ENCODE measurements around the gene NALCN. TPM values are rescaled to one million over a fixed set of nuclear protein-coding genes. Genes with fewer than 3 reads are reported as not detected.

NALCN gene
- total RNA-seq, 4 donors from 2014 or later = 0.12 to 2.0 (median 0.66) TPM

GRCh38 chr13:101384929-101385328 is 31.4 kb downstream of the NALCN start:
- Histone ChIP-seq H3K9me3 (no peaks in the 10 kb centered on the region), H3K36me3 (no peaks in the 10 kb centered on the region), H3K27me3 (no peaks in the 10 kb centered on the region), H3K27ac (no peak overlapping the region), H3K4me3 (no peak overlapping the region), H3K4me1 (no peaks in the 10 kb centered on the region)
- WGBS, 2 donors (ENCODE audit: low coverage in 1 of 2) = 64 to 72% methylated on average over 2 to 3 of the region's 3 CpGs
- TF ChIP-seq POLR2AphosphoS5 (IDR thresholded peaks at IDR 0.05) (no peak), POLR2A (IDR thresholded peaks at IDR 0.05) (no peak), EP300 (IDR thresholded peaks at IDR 0.05) (no peak)
- TF ChIP-seq, protein P1, sequence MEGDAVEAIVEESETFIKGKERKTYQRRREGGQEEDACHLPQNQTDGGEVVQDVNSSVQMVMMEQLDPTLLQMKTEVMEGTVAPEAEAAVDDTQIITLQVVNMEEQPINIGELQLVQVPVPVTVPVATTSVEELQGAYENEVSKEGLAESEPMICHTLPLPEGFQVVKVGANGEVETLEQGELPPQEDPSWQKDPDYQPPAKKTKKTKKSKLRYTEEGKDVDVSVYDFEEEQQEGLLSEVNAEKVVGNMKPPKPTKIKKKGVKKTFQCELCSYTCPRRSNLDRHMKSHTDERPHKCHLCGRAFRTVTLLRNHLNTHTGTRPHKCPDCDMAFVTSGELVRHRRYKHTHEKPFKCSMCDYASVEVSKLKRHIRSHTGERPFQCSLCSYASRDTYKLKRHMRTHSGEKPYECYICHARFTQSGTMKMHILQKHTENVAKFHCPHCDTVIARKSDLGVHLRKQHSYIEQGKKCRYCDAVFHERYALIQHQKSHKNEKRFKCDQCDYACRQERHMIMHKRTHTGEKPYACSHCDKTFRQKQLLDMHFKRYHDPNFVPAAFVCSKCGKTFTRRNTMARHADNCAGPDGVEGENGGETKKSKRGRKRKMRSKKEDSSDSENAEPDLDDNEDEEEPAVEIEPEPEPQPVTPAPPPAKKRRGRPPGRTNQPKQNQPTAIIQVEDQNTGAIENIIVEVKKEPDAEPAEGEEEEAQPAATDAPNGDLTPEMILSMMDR (IDR thresholded peaks at IDR 0.05) = no peak
- ATAC-seq = no peak

- TF ChIP-seq POLR2AphosphoS5 (IDR thresholded peaks at IDR 0.05) = no peak
- no peak for TF ChIP-seq POLR2A (IDR thresholded peaks at IDR 0.05)
- TF ChIP-seq, protein P1 (IDR thresholded peaks at IDR 0.05) = no peak
- TF ChIP-seq EP300 (IDR thresholded peaks at IDR 0.05) = no peak
- no peaks in the 10 kb centered on the region for H3K9me3 ChIP-seq
- WGBS, 2 donors (ENCODE audit: low coverage in 1 of 2) = 43 to 46% methylated on average over 2 of the region's 2 CpGs
- H3K36me3 ChIP-seq = no peaks in the 10 kb centered on the region
- no peak for ATAC-seq
- H3K4me3 ChIP-seq = no peak overlapping the region
- no peaks in the 10 kb centered on the region for H3K4me1 ChIP-seq
- no peak overlapping the region for H3K27ac ChIP-seq
- H3K27me3 ChIP-seq = no peaks in the 10 kb centered on the region
These were observed 32.7 kb downstream of the NALCN start for GRCh38 chr13:101383595-101383994.

GRCh38 chr13:101382701-101383100 is 33.6 kb downstream of the NALCN start:
- no peak for ATAC-seq
- no peak overlapping the region for H3K4me3 ChIP-seq
- TF ChIP-seq, protein P1 (IDR thresholded peaks at IDR 0.05) = no peak
- TF ChIP-seq POLR2A (IDR thresholded peaks at IDR 0.05) (no peak), POLR2AphosphoS5 (IDR thresholded peaks at IDR 0.05) (no peak), EP300 (IDR thresholded peaks at IDR 0.05) (no peak)
- 79 to 96% methylated on average over 2 of the region's 2 CpGs for WGBS, 2 donors (ENCODE audit: low coverage in 1 of 2)
- H3K27me3 ChIP-seq = no peaks in the 10 kb centered on the region
- no peaks in the 10 kb centered on the region for H3K4me1 ChIP-seq
- no peak overlapping the region for H3K27ac ChIP-seq
- H3K36me3 ChIP-seq = no peaks in the 10 kb centered on the region
- H3K9me3 ChIP-seq = no peaks in the 10 kb centered on the region

DNA sequence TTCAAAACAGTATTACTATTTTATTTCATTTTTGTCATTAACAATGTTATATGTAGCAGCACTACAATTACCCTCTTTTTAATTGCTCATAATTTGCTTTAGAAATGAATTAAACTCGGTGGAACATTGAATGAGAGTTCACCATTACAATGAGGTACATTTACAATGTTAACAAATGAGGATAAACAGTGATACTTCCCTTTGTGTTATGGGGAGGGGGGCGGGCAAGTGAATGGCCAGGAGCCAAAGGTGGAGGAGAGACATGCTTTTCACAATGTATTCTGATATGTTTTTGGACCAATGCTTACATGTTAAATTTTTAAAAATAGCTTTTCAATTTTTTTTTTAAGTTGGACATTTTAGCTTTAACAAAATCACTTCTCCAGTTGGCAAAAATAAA is 34.2 kb downstream of the NALCN start:
- no peak for ATAC-seq
- no peaks in the 10 kb centered on the region for H3K27me3 ChIP-seq
- H3K36me3 ChIP-seq = no peaks in the 10 kb centered on the region
- 0 to 25% methylated on average over 2 of the region's 2 CpGs for WGBS, 2 donors (ENCODE audit: low coverage in 1 of 2)
- H3K4me3 ChIP-seq = no peak overlapping the region
- no peak for TF ChIP-seq POLR2AphosphoS5 (IDR thresholded peaks at IDR 0.05)
- TF ChIP-seq, protein P1 (IDR thresholded peaks at IDR 0.05) = no peak
- TF ChIP-seq EP300 (IDR thresholded peaks at IDR 0.05) = no peak
- no peak for TF ChIP-seq POLR2A (IDR thresholded peaks at IDR 0.05)
- no peaks in the 10 kb centered on the region for H3K9me3 ChIP-seq
- H3K27ac ChIP-seq = no peak overlapping the region
- H3K4me1 ChIP-seq = no peaks in the 10 kb centered on the region

DNA sequence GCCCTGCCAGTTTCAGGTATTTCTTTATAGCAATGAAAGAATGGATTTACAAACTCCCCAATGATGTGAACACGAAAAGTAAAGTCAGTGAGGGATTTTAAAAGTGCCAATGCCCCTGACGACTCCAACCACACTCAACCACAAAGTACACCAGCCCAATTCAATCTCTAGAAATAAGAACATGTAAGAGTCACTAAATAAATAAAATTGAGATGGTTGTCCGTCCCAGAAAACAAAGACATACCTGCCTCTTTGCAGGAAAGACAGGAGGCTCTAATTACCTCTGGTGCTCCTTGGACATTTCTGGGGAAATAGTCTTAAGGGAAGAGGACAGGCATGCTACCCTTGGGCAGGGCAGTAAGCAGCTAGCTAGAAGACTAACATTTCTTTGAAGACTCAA is 55.8 kb downstream of the NALCN start:
- Histone ChIP-seq H3K27ac (no peak overlapping the region), H3K4me1 (no peaks in the 10 kb centered on the region), H3K9me3 (peaks cover 0 to 16% (median 0%) of the 10 kb centered on the region in 3 donors), H3K36me3 (no peaks in the 10 kb centered on the region), H3K27me3 (no peaks in the 10 kb centered on the region), H3K4me3 (no peak overlapping the region)
- no peak for TF ChIP-seq POLR2A (IDR thresholded peaks at IDR 0.05)
- no peak for TF ChIP-seq POLR2AphosphoS5 (IDR thresholded peaks at IDR 0.05)
- TF ChIP-seq, protein P1 (IDR thresholded peaks at IDR 0.05) = no peak
- TF ChIP-seq EP300 (IDR thresholded peaks at IDR 0.05) = no peak
- ATAC-seq = no peak
- WGBS, 2 donors (ENCODE audit: low coverage in 1 of 2) = 69 to 75% methylated on average over 2 to 3 of the region's 3 CpGs

All from gastroesophageal sphincter (tissue), 4 donors.